A673 (cell line): ENCODE results near the gene PRKCH. TPM values are rescaled to one million over a fixed set of nuclear protein-coding genes. Genes with fewer than 3 reads are reported as not detected.

Experiments used
- BruUV-seq: library from RNA; stranded (reverse); fragments of 400-500 nt; replicated peaks from 2 replicates; lab custom pipeline; 2021; lab: Mats Ljungman, UMichigan
- CTCF ChIA-PET: fragments of 300-600 bp; sonication (Branson Sonifier 250); formaldehyde crosslinking; loops from one replicate; lab custom pipeline; 2022; ENCODE audit warnings: antibody characterized with exemption; lab: Charles Lee
- POLR2A ChIA-PET: fragments of 300-600 bp; sonication (Branson Sonifier 250); formaldehyde crosslinking; loops from one replicate; lab custom pipeline; 2022; ENCODE audit warnings: antibody characterized with exemption; ENCODE audit not compliant: low non-redundant PET; lab: Charles Lee
- DNase-seq: peaks from one replicate; pipeline ENCODE4 v3.0.0-alpha.2; 2015; ENCODE audit warnings: low spot score
- H3K27ac ChIP-seq: fragments of 200-600 bp; sonication (generic); 2 replicates; pipeline ENCODE4 v1.5.1; 2016; ENCODE audit warnings: mixed run types, low read depth, mild to moderate bottlenecking, mixed read lengths, antibody characterized with exemption, low read length; ENCODE audit not compliant: poor library complexity, severe bottlenecking
- H3K27me3 ChIP-seq: fragments of 200-600 bp; sonication (generic); replicated peaks from 2 replicates; pipeline ENCODE4 v1.6.1; 2017; ENCODE audit warnings: mixed run types, low read depth, mild to moderate bottlenecking, mixed read lengths, antibody characterized with exemption, low read length; ENCODE audit not compliant: insufficient read depth, poor library complexity
- H3K36me3 ChIP-seq: fragments of 200-600 bp; sonication (generic); 2 replicates; pipeline ENCODE4 v1.6.1; 2016; ENCODE audit warnings: mixed run types, mild to moderate bottlenecking, mixed read lengths, antibody characterized with exemption, low read length; ENCODE audit not compliant: insufficient read depth, poor library complexity, severe bottlenecking
- H3K4me1 ChIP-seq: fragments of 200-600 bp; sonication (generic); 2 replicates; pipeline ENCODE4 v1.6.1; 2017; ENCODE audit warnings: mixed run types, mild to moderate bottlenecking, mixed read lengths, antibody characterized with exemption, low read length; ENCODE audit not compliant: insufficient read depth, poor library complexity, severe bottlenecking
- H3K4me3 ChIP-seq: fragments of 200-600 bp; sonication (generic); 2 replicates; pipeline ENCODE4 v1.5.1; 2016; ENCODE audit warnings: low read depth, mixed run types, mild to moderate bottlenecking, mixed read lengths, low read length; ENCODE audit not compliant: poor library complexity, severe bottlenecking
- H3K9me3 ChIP-seq: fragments of 200-600 bp; sonication (generic); 2 replicates; pipeline ENCODE4 v1.6.1; 2016; ENCODE audit warnings: mixed run types, low read depth, mild to moderate bottlenecking, mixed read lengths, antibody characterized with exemption, low read length; ENCODE audit not compliant: poor library complexity, severe bottlenecking
- CTCF ChIP-seq: fragments of 300-800, 200-600 bp; sonication (generic); conservative IDR thresholded peaks from 2 replicates; pipeline ENCODE4 v1.5.1; 2017; ENCODE audit warnings: low read depth, mild to moderate bottlenecking, antibody characterized with exemption, low read length, moderate library complexity, mixed read lengths
- EZH2 ChIP-seq: fragments of 200-600 bp; sonication (generic); IDR thresholded peaks from 2 replicates; pipeline ENCODE4 v1.6.1; 2017; ENCODE audit warnings: borderline replicate concordance, low read depth, mild to moderate bottlenecking, mixed read lengths, antibody characterized with exemption, low read length; ENCODE audit not compliant: poor library complexity, severe bottlenecking
- intact Hi-C: fragments of 100-400 bp; cut with micrococcal nuclease; formaldehyde crosslinking; loops from one replicate; pipeline ENCODE4 v1.10.0; 2022; ENCODE audit not compliant: unreplicated experiment
- total RNA-seq: library from RNA; stranded (reverse); gene quantifications from 2 replicates; pipeline ENCODE4 v1.2.3, GENCODE V29; 2021

The PRKCH gene
- total RNA-seq, 1 experiment from 2014 or later = 1.8 TPM

DNA sequence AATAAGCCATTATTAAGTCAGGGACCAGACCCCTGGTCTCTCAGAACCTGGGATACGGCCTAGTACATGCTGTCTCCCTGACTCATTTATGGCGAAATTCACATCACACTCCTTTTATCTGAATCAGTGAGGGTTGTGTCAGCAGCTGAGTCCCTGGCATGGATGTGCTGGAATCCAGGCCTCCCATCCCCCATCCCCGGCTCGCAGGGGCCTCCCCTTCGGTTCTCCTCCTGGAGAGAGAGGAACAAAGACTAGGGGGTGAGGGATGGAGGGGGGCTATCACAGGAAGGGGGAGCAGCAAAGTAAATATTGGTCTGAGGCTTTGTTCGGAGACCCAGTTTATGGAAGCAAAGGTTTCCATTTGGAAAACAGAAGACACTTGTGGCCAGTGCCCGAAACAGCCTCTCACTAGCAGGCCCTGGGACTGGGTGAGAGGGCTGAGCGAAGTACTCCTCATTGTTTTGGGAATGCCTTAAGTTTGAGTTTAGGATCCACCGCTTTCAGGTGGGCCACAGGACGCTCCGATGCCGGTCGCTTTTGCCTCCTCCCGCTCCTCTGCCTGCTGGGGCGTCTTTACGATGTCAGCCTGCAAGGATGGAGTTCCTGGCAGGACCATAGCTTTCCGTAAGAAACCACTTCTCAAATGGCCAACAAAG is 145.0 kb downstream of the PRKCH start:
- DNase-seq = no peak
- ChIA-PET POLR2A (no interaction called here), CTCF (no interaction called here)
- H3K27me3 ChIP-seq = no peaks in the 10 kb centered on the region
- H3K27ac ChIP-seq = no peak overlapping the region
- TF ChIP-seq EZH2 (no peak), CTCF (no peak)
- no TSS peak for BruUV-seq
- no peaks in the 10 kb centered on the region for H3K9me3 ChIP-seq
- intact Hi-C loops = no loop called here
- H3K36me3 ChIP-seq = no peaks in the 10 kb centered on the region
- H3K4me1 ChIP-seq = peaks cover 23% of the 10 kb centered on the region
- H3K4me3 ChIP-seq = no peak overlapping the region

DNA sequence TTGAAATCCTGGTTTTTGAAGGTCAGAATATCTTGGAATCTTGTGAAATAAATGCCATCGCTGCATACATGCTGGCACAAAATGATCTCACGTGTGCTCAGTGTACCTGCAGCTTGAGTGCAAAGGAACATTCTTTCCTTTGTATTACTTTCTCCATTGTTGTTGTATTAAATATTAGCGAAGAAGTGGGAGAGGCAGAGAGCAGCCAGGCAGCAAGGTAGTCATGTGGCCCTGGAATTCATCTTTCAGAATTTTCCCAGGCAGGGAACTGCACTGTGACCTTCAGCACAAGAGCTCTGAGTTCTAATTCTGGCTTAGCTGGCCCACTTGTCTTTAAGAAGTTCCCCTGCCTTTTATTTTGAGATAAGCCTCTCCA is 145.5 kb downstream of the PRKCH start:
- H3K9me3 ChIP-seq = no peaks in the 10 kb centered on the region
- intact Hi-C loops = no loop called here
- CTCF ChIA-PET = no interaction called here
- no peaks in the 10 kb centered on the region for H3K27me3 ChIP-seq
- H3K4me1 ChIP-seq = peaks cover 24% of the 10 kb centered on the region
- BruUV-seq = no TSS peak
- H3K27ac ChIP-seq = no peak overlapping the region
- no peak for TF ChIP-seq EZH2
- POLR2A ChIA-PET = no interaction called here
- H3K4me3 ChIP-seq = no peak overlapping the region
- no peak for DNase-seq
- H3K36me3 ChIP-seq = no peaks in the 10 kb centered on the region

- Histone ChIP-seq H3K4me3 (no peak overlapping the region), H3K27me3 (no peaks in the 10 kb centered on the region), H3K27ac (no peak overlapping the region), H3K36me3 (no peaks in the 10 kb centered on the region), H3K4me1 (peaks cover 24% of the 10 kb centered on the region), H3K9me3 (no peaks in the 10 kb centered on the region)
- intact Hi-C loops = no loop called here
- no peak for DNase-seq
- ChIA-PET POLR2A (no interaction called here), CTCF (no interaction called here)
- BruUV-seq = no TSS peak
- TF ChIP-seq EZH2 (no peak), CTCF (no peak)
Measured at GRCh38 chr14:61467296-61467695, 145.9 kb downstream of the PRKCH start.
